ENCODE measurements around the gene A1BG. TPM values are rescaled to one million over a fixed set of nuclear protein-coding genes. Genes with fewer than 3 reads are reported as not detected.

The A1BG gene
- total RNA-seq, 4 donors from 2014 or later: 4.8 to 16.8 (median 9.2) TPM

- DNase-seq (ENCODE audit: low spot score in 2 of 2): no peak
- TF ChIP-seq, protein P1, sequence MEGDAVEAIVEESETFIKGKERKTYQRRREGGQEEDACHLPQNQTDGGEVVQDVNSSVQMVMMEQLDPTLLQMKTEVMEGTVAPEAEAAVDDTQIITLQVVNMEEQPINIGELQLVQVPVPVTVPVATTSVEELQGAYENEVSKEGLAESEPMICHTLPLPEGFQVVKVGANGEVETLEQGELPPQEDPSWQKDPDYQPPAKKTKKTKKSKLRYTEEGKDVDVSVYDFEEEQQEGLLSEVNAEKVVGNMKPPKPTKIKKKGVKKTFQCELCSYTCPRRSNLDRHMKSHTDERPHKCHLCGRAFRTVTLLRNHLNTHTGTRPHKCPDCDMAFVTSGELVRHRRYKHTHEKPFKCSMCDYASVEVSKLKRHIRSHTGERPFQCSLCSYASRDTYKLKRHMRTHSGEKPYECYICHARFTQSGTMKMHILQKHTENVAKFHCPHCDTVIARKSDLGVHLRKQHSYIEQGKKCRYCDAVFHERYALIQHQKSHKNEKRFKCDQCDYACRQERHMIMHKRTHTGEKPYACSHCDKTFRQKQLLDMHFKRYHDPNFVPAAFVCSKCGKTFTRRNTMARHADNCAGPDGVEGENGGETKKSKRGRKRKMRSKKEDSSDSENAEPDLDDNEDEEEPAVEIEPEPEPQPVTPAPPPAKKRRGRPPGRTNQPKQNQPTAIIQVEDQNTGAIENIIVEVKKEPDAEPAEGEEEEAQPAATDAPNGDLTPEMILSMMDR (IDR thresholded peaks at IDR 0.05): no peak
- TF ChIP-seq POLR2A (IDR thresholded peaks at IDR 0.05): no peak
- 94 to 97% methylated on average over 6 of the region's 6 CpGs for WGBS, 2 donors
- no peak overlapping the region for H3K4me3 ChIP-seq (ENCODE audit: low read depth, poor library complexity, severe bottlenecking)
- intact Hi-C loops (cut with DNase I; ENCODE audit: low total_unique reads): no loop called here
Measured at GRCh38 chr19:58398545-58398944, 45.3 kb upstream of the A1BG start.

- intact Hi-C loops (cut with DNase I; ENCODE audit: low total_unique reads): no loop called here
- no peak overlapping the region for H3K4me3 ChIP-seq (ENCODE audit: low read depth, poor library complexity, severe bottlenecking)
- TF ChIP-seq POLR2A (IDR thresholded peaks at IDR 0.05): no peak
- DNase-seq (ENCODE audit: low spot score in 2 of 2): no peak
- WGBS, 2 donors: 71 to 84% methylated on average over 4 of the region's 4 CpGs
Measured at GRCh38 chr19:58398087-58398486, 44.8 kb upstream of the A1BG start.

GRCh38 chr19:58397533-58398037, 44.3 kb upstream of the A1BG start:
- no peak for DNase-seq (ENCODE audit: low spot score in 2 of 2)
- TF ChIP-seq POLR2A (IDR thresholded peaks at IDR 0.05): no peak
- TF ChIP-seq, protein P1 (IDR thresholded peaks at IDR 0.05): no peak
- WGBS, 2 donors: 71 to 76% methylated on average over 7 of the region's 7 CpGs
- no peak overlapping the region for H3K4me3 ChIP-seq (ENCODE audit: low read depth, poor library complexity, severe bottlenecking)
- intact Hi-C loops (cut with DNase I; ENCODE audit: low total_unique reads): no loop called here

- no peak overlapping the region for H3K4me3 ChIP-seq (ENCODE audit: low read depth, poor library complexity, severe bottlenecking)
- no peak for TF ChIP-seq POLR2A (IDR thresholded peaks at IDR 0.05)
- TF ChIP-seq, protein P1 (IDR thresholded peaks at IDR 0.05): no peak
- 46 to 55% methylated on average over 28 to 34 of the region's 58 CpGs for WGBS, 2 donors
- intact Hi-C loops (cut with DNase I; ENCODE audit: low total_unique reads): no loop called here
- no peak for DNase-seq (ENCODE audit: low spot score in 2 of 2)
Measured at GRCh38 chr19:58396691-58397532, 43.6 kb upstream of the A1BG start.

- no peak for DNase-seq (ENCODE audit: low spot score in 2 of 2)
- TF ChIP-seq, protein P1 (IDR thresholded peaks at IDR 0.05): no peak
- no peak for TF ChIP-seq POLR2A (IDR thresholded peaks at IDR 0.05)
- intact Hi-C loops (cut with DNase I; ENCODE audit: low total_unique reads): no loop called here
- H3K4me3 ChIP-seq (ENCODE audit: low read depth, poor library complexity, severe bottlenecking): no peak overlapping the region
- WGBS, 2 donors: 9 to 10% methylated on average over 15 to 20 of the region's 75 CpGs
Measured at GRCh38 chr19:58395979-58396627, 42.8 kb upstream of the A1BG start.
